HL-60 (cell line): ENCODE results near the gene TOP1.

Source experiments
- DNase-seq, 2 experiments: peaks; one replicate each; pipeline ENCODE4 v3.0.0-alpha.2; 2010 to 2020; ENCODE audit warnings: low read depth in 1 of 2, low spot score in 1 of 2
- H3K27ac ChIP-seq: fragments of 250-450 bp; sonication (Bioruptor Pico); replicated peaks from 2 replicates; pipeline ENCODE4 v1.5.1; 2020; ENCODE audit warnings: mild to moderate bottlenecking, moderate library complexity
- H3K27me3 ChIP-seq: fragments of 250-450 bp; sonication (Bioruptor Pico); 2 replicates; pipeline ENCODE4 v1.5.1; 2021; ENCODE audit warnings: mild to moderate bottlenecking, moderate library complexity; ENCODE audit not compliant: insufficient read depth, poor library complexity, severe bottlenecking
- H3K4me3 ChIP-seq: replicated peaks from 2 replicates; pipeline ENCODE4 v1.5.1; 2011; ENCODE audit warnings: mild to moderate bottlenecking, control low read depth, low read length; ENCODE audit not compliant: insufficient read depth
- CTCF ChIP-seq: IDR thresholded peaks from one replicate; pipeline ENCODE4 v1.5.1; 2011; ENCODE audit warnings: low read length, control low read depth, inconsistent platforms; ENCODE audit not compliant: insufficient read depth
- GABPA ChIP-seq: IDR thresholded peaks from 2 replicates; pipeline ENCODE4 v1.6.1; 2012; ENCODE audit warnings: low read depth
- POLR2AphosphoS5 ChIP-seq: IDR thresholded peaks from 2 replicates; pipeline ENCODE4 v1.6.1; 2012; ENCODE audit warnings: low read depth
- REST ChIP-seq: IDR thresholded peaks from 2 replicates; pipeline ENCODE4 v1.6.1; 2012; ENCODE audit warnings: low read depth; ENCODE audit not compliant: insufficient replicate concordance
- SPI1 ChIP-seq: IDR thresholded peaks from 2 replicates; pipeline ENCODE4 v1.6.1; 2012; ENCODE audit warnings: low read depth, mild to moderate bottlenecking, borderline replicate concordance

The TOP1 gene

GRCh38 chr20:41068806-41069205 is 40.2 kb downstream of the TOP1 start:
- H3K27ac ChIP-seq: no peak overlapping the region
- no peaks in the 10 kb centered on the region for H3K27me3 ChIP-seq
- H3K4me3 ChIP-seq: no peak overlapping the region
- TF ChIP-seq SPI1: no peak
- TF ChIP-seq GABPA: no peak
- no peak for TF ChIP-seq CTCF
- no peak for TF ChIP-seq REST
- no peak for TF ChIP-seq POLR2AphosphoS5
- DNase-seq: no peak

DNA sequence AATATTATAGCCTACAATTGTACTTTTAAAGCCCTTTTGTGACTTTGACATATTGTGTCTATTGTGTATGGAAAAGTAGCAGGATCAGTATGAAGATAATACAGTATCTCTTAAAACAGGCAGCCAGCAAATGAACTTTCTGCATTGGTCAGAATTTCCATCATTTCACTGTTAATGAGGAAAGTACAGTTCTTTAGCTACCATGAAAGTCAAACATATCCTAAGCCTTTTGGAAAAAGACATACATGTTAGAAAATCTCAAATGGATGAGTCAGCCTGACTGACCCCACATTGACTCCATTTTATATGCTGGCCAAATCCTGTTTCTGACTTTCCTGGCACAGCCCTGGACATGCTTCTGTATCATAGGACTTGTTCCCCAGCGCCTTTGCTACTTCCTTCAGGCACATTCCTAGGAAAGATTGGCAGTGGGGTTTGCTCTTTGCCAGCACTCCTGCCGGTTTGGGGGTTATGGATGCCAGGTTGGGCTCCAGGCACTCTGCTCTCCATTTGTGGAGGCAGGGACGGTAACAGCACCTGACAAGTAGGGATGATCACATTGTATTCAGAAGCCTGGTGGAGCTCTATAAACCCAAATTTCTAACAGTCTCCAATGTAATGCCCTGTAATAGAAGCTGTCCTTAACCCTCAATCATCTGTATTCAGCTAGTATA is 43.7 kb downstream of the TOP1 start:
- TF ChIP-seq POLR2AphosphoS5 (no peak), CTCF (no peak), SPI1 (no peak), GABPA (no peak), REST (no peak)
- H3K27me3 ChIP-seq: no peaks in the 10 kb centered on the region
- no peak overlapping the region for H3K4me3 ChIP-seq
- DNase-seq: no peak
- H3K27ac ChIP-seq: no peak overlapping the region

DNA sequence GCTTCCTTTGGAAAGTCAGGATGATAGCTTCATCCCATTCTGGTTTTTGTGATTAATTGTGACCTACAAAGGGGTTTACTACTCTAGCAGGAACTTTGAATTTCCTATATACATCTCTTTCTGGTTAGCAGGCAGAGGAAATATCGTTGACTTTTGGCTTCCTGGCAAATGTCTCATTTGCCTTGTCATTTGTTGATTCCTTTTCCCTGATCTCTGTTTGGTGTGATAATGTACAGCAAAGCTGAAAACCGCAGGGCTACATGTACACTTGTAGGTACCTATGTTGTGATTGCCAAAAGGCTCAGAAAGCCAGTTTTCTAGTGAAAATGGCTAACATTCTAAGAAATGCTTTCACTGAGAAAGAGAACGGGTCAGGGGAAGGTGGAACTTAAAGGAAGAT is 44.3 kb downstream of the TOP1 start:
- Histone ChIP-seq H3K27me3 (no peaks in the 10 kb centered on the region), H3K27ac (no peak overlapping the region), H3K4me3 (no peak overlapping the region)
- no peak for DNase-seq
- TF ChIP-seq GABPA (no peak), SPI1 (no peak), CTCF (no peak), POLR2AphosphoS5 (no peak), REST (no peak)
